WERI-Rb-1 (cell line): ENCODE data around the gene UROS.

Experiments
- DNase-seq: peaks from one replicate; pipeline ENCODE4 v3.0.0-alpha.2; 2020
- H3K27ac ChIP-seq: fragments of 250-450 bp; sonication (Bioruptor Pico); 2 replicates; pipeline ENCODE4 v1.5.1; 2020; ENCODE audit warnings: mild to moderate bottlenecking, moderate library complexity
- H3K27me3 ChIP-seq: fragments of 250-450 bp; sonication (Bioruptor Pico); 2 replicates; pipeline ENCODE4 v1.5.1; 2021; ENCODE audit warnings: mild to moderate bottlenecking, low read depth, moderate library complexity; ENCODE audit not compliant: insufficient read depth, severe bottlenecking
- H3K36me3 ChIP-seq: fragments of 250-450 bp; sonication (Bioruptor Pico); 2 replicates; pipeline ENCODE4 v1.5.1; 2020; ENCODE audit warnings: mild to moderate bottlenecking, moderate library complexity
- H3K4me3 ChIP-seq: 2 replicates; pipeline ENCODE4 v1.5.1; 2011; ENCODE audit warnings: low read depth, mild to moderate bottlenecking, control low read depth, low read length
- H3K9me3 ChIP-seq: fragments of 250-450 bp; sonication (Bioruptor Pico); 2 replicates; pipeline ENCODE4 v1.5.1; 2021; ENCODE audit warnings: mild to moderate bottlenecking, moderate library complexity; ENCODE audit not compliant: severe bottlenecking
- CTCF ChIP-seq: IDR thresholded peaks from 2 replicates; pipeline ENCODE4 v1.5.1; 2011; ENCODE audit warnings: low read depth, mild to moderate bottlenecking, control low read depth, inconsistent platforms, low read length

Gene UROS

DNA sequence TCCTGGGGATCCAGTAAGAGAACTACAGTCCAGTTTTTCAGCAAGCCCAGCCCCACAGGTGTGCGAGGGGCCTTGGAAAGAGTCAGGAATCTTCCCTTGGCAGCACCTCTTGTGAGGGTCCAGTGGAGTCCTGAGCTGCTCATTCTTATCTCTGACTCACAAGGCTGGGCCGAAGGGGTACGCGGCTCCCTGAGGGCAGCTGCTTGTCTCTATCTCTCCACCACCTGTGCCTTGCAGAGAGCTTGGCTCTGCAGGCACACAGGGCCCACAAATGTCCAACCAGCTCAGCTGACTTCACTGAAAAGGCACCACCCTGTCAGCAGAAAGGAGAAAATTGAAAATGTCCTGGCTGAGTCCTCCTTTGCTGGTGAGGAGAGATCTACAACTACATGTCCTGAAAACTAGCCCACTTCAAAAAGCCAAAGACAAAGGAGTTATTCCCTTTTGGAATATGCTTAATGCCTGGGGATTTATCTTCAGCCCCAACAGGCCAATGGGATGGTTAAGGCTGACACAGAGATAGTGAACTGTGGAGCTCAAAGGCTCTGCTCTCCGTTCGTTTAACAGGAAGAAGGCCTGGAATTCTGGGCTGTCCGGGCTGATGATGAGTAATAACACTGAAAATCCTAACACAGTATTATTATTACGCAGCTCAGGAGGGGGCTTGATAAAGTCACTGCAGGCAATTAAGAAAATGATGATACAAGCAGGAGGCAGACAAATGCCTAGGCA, 23.4 kb downstream of the UROS start:
- no peaks in the 10 kb centered on the region for H3K9me3 ChIP-seq
- H3K4me3 ChIP-seq, result no peak overlapping the region
- TF ChIP-seq CTCF, result no peak
- no peak for DNase-seq
- no peak overlapping the region for H3K27ac ChIP-seq
- no peaks in the 10 kb centered on the region for H3K36me3 ChIP-seq
- no peaks in the 10 kb centered on the region for H3K27me3 ChIP-seq

- no peak overlapping the region for H3K4me3 ChIP-seq
- H3K36me3 ChIP-seq, result peaks cover 8% of the 10 kb centered on the region; the same call in 1 of the 2 replicates
- no peaks in the 10 kb centered on the region for H3K9me3 ChIP-seq
- DNase-seq, result no peak
- TF ChIP-seq CTCF, result no peak
- H3K27me3 ChIP-seq, result no peaks in the 10 kb centered on the region
- no peak overlapping the region for H3K27ac ChIP-seq
Observed at GRCh38 chr10:125797994-125798662, 24.9 kb downstream of the UROS start.

DNA sequence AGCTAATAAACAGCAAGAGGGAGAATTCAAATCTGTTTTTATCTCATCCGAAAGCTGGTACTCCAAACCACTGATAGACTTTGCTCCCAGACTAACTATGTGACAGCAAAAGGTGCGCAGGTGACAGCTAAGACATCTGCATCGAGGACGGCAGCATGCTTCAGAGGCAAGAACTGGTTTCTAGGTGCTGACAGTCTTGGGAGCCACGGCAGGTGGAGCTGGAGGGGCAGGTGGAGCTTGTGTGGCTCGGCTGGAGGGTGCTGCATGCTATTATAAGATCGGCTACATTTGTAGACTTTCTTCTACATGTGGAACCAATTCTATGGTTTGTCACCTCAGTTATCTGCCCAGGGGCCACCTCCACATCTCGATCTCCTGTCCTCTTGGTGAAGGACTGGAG, 25.6 kb downstream of the UROS start:
- Histone ChIP-seq H3K9me3 (no peaks in the 10 kb centered on the region), H3K4me3 (no peak overlapping the region), H3K36me3 (peaks cover 8% of the 10 kb centered on the region; the same call in 1 of the 2 replicates), H3K27me3 (no peaks in the 10 kb centered on the region), H3K27ac (no peak overlapping the region)
- TF ChIP-seq CTCF, result no peak
- DNase-seq, result no peak

DNA sequence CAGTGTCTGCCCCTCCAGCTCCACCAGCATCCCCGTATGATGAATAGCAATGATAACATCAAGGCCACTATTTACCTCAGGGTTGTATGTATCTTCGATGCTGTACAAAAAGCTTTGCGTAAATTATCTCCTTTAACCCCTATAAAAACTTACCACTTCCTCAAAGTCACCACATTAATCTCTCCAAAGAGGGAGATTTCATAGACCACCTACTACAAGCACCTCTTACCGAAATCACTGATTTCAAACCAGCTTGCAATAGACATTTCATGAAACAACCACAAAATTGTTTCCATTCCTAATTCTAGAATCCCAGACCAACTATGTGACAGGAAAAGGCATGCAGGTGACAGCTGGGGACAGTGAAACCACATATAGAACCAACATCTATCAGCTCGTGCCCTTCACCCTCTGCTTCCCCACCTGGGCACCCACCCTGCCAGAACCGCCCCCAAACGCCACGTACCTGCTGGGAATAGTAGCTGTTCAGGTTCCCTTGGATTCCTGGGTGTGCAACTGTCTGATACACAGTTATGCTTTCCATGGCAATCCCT, 27.3 kb downstream of the UROS start:
- no peak for TF ChIP-seq CTCF
- Histone ChIP-seq H3K27ac (no peak overlapping the region), H3K9me3 (no peaks in the 10 kb centered on the region), H3K4me3 (no peak overlapping the region), H3K36me3 (peaks cover 13% of the 10 kb centered on the region), H3K27me3 (no peaks in the 10 kb centered on the region)
- DNase-seq, result no peak

GRCh38 chr10:125795128-125795527, 27.9 kb downstream of the UROS start:
- H3K4me3 ChIP-seq, result no peak overlapping the region
- no peak for TF ChIP-seq CTCF
- H3K9me3 ChIP-seq, result no peaks in the 10 kb centered on the region
- no peak overlapping the region for H3K27ac ChIP-seq
- peaks cover 13% of the 10 kb centered on the region for H3K36me3 ChIP-seq
- no peak for DNase-seq
- H3K27me3 ChIP-seq, result no peaks in the 10 kb centered on the region
